Esophagus squamous epithelium (tissue), 4 donors: ENCODE data around the gene USH2A.

ENCODE experiments used
- POLR2A ChIP-seq, 4 donors: fragments of 450-650 bp; IDR thresholded peaks; one replicate each; pipeline ENCODE4 v1.6.1; 2017; ENCODE audit warnings: antibody characterized with exemption in 4 of 4, mild to moderate bottlenecking in 4 of 4, moderate library complexity in 3 of 4
- TF ChIP-seq, protein P1 (sequence below), 6 experiments: fragments of 450-650 bp in 4 of 6; fragments of 200-600 bp in 2 of 6; sonication (generic) in 2 of 6; IDR thresholded peaks; one replicate each; pipeline ENCODE4 v1.5.1; 2016 to 2019; ENCODE audit warnings: antibody characterized with exemption in 6 of 6, mild to moderate bottlenecking in 4 of 6, moderate library complexity in 4 of 6

DNA sequence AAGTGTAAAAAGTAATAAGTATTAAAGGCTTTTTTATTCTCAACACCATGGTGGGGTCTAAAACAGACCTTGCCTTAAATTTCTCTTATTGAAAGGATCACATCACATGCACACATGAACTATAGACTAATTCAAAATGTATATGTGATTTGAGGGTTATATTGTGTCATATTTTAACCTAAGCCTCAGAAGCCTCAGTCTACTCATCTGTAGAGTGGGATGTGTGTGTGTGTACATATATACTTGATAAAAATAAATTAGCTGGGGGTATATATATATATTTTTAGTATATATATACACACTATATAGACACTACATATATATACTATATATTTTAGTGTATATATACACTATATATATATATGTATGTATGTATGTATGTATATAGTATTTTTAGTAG lies 797.3 kb downstream of the USH2A start:
- TF ChIP-seq, protein P1, sequence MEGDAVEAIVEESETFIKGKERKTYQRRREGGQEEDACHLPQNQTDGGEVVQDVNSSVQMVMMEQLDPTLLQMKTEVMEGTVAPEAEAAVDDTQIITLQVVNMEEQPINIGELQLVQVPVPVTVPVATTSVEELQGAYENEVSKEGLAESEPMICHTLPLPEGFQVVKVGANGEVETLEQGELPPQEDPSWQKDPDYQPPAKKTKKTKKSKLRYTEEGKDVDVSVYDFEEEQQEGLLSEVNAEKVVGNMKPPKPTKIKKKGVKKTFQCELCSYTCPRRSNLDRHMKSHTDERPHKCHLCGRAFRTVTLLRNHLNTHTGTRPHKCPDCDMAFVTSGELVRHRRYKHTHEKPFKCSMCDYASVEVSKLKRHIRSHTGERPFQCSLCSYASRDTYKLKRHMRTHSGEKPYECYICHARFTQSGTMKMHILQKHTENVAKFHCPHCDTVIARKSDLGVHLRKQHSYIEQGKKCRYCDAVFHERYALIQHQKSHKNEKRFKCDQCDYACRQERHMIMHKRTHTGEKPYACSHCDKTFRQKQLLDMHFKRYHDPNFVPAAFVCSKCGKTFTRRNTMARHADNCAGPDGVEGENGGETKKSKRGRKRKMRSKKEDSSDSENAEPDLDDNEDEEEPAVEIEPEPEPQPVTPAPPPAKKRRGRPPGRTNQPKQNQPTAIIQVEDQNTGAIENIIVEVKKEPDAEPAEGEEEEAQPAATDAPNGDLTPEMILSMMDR (IDR thresholded peaks at IDR 0.05), result no peak
- no peak for TF ChIP-seq POLR2A (IDR thresholded peaks at IDR 0.05)
